D341Med (cell line): ENCODE measurements around the gene ANGPTL1.

Experiments used
- DNase-seq: peaks from one replicate; pipeline ENCODE4 v3.0.0; 2012; ENCODE audit warnings: low spot score

ANGPTL1 gene

GRCh38 chr1:178870944-178871343 is at the start of gene ANGPTL1:
ANGPTL1 (minus strand) TSS chr1:178871077; CDS start chr1:178865776, 5,301 bp downstream.
- DNase-seq, result no peak

GRCh38 chr1:178919581-178919980 is 48.7 kb upstream of the ANGPTL1 start:
- DNase-seq, result no peak

- no peak for DNase-seq
Measured at GRCh38 chr1:178918955-178919354, 48.1 kb upstream of the ANGPTL1 start.

- DNase-seq, result no peak
Measured at GRCh38 chr1:178918308-178918707, 47.4 kb upstream of the ANGPTL1 start.

GRCh38 chr1:178916448-178917174 is 45.7 kb upstream of the ANGPTL1 start:
- DNase-seq, result no peak

GRCh38 chr1:178912597-178912996 is 41.7 kb upstream of the ANGPTL1 start:
- DNase-seq, result no peak

- DNase-seq, result no peak
Measured at GRCh38 chr1:178910023-178910422, 39.1 kb upstream of the ANGPTL1 start.

GRCh38 chr1:178908358-178908757 is 37.5 kb upstream of the ANGPTL1 start:
- DNase-seq, result no peak

GRCh38 chr1:178901482-178902125 is 30.7 kb upstream of the ANGPTL1 start:
- DNase-seq, result no peak

GRCh38 chr1:178899402-178899801 is 28.5 kb upstream of the ANGPTL1 start:
- DNase-seq, result no peak

GRCh38 chr1:178898401-178898800 is 27.5 kb upstream of the ANGPTL1 start:
- no peak for DNase-seq

GRCh38 chr1:178895928-178896327 is 25.1 kb upstream of the ANGPTL1 start:
- no peak for DNase-seq

- DNase-seq, result no peak
Measured at GRCh38 chr1:178886551-178886950, 15.7 kb upstream of the ANGPTL1 start.

- DNase-seq, result no peak
Measured at GRCh38 chr1:178885869-178886268, 15.0 kb upstream of the ANGPTL1 start.

GRCh38 chr1:178881950-178882349 is 11.1 kb upstream of the ANGPTL1 start:
- DNase-seq, result no peak

- DNase-seq, result no peak
Measured at GRCh38 chr1:178877896-178878295, 7.0 kb upstream of the ANGPTL1 start.

GRCh38 chr1:178875936-178876335 is 5.1 kb upstream of the ANGPTL1 start:
- no peak for DNase-seq

GRCh38 chr1:178874966-178875365 is 4.1 kb upstream of the ANGPTL1 start:
- DNase-seq, result no peak

GRCh38 chr1:178871551-178872320 is 859 bp upstream of the ANGPTL1 start:
- DNase-seq, result no peak

- DNase-seq, result no peak
Measured at GRCh38 chr1:178870221-178870620, 656 bp downstream of the ANGPTL1 start.

GRCh38 chr1:178869119-178869697 is 1.7 kb downstream of the ANGPTL1 start:
- DNase-seq, result no peak

- DNase-seq, result no peak
Measured at GRCh38 chr1:178868706-178869105, 2.2 kb downstream of the ANGPTL1 start.

GRCh38 chr1:178867670-178868069 is 3.2 kb downstream of the ANGPTL1 start:
- DNase-seq, result no peak
